Hepatocyte (in vitro differentiated cells): Measurements from ENCODE around the gene PIK3AP1. TPM values are rescaled to one million over a fixed set of nuclear protein-coding genes. Genes with fewer than 3 reads are reported as not detected.

ENCODE experiments used
- DNase-seq: peaks from one replicate; pipeline ENCODE4 v3.0.0-alpha.2; 2016; ENCODE audit warnings: low spot score
- H2AFZ ChIP-seq: fragments of 200-600 bp; sonication (generic); 2 replicates; pipeline ENCODE4 v1.6.0; 2016; ENCODE audit warnings: antibody characterized with exemption, mild to moderate bottlenecking
- H3K27ac ChIP-seq: fragments of 200-600 bp; sonication (generic); 2 replicates; pipeline ENCODE4 v1.5.1; 2016; ENCODE audit warnings: mild to moderate bottlenecking
- H3K27me3 ChIP-seq: fragments of 200-600 bp; sonication (generic); 2 replicates; pipeline ENCODE4 v1.6.1; 2016
- H3K36me3 ChIP-seq: fragments of 200-600 bp; sonication (generic); replicated peaks from 2 replicates; pipeline ENCODE4 v1.5.1; 2016; ENCODE audit warnings: low read depth; ENCODE audit not compliant: insufficient read depth
- H3K4me1 ChIP-seq: fragments of 200-600 bp; sonication (generic); 2 replicates; pipeline ENCODE4 v1.5.1; 2016; ENCODE audit warnings: mild to moderate bottlenecking, moderate library complexity; ENCODE audit not compliant: insufficient read depth
- H3K4me2 ChIP-seq: fragments of 200-600 bp; sonication (generic); 2 replicates; pipeline ENCODE4 v1.6.0; 2016
- H3K4me3 ChIP-seq: fragments of 200-600 bp; sonication (generic); 2 replicates; pipeline ENCODE4 v1.5.1; 2016; ENCODE audit warnings: mild to moderate bottlenecking
- H3K79me2 ChIP-seq: fragments of 200-600 bp; sonication (generic); 2 replicates; pipeline ENCODE4 v1.6.0; 2017; ENCODE audit warnings: mild to moderate bottlenecking
- H3K9me2 ChIP-seq: fragments of 200-600 bp; sonication (generic); replicated peaks from 2 replicates; pipeline ENCODE4 v1.6.0; 2017; ENCODE audit warnings: mild to moderate bottlenecking; ENCODE audit not compliant: insufficient read depth
- H3K9me3 ChIP-seq: fragments of 200-600 bp; sonication (generic); 2 replicates; pipeline ENCODE4 v1.5.1; 2016; ENCODE audit warnings: low read depth, mild to moderate bottlenecking
- H4K20me1 ChIP-seq: fragments of 200-600 bp; sonication (generic); 2 replicates; pipeline ENCODE4 v1.6.0; 2016; ENCODE audit warnings: mild to moderate bottlenecking; ENCODE audit not compliant: insufficient read depth, poor library complexity, severe bottlenecking
- CTCF ChIP-seq: fragments of 200-600 bp; sonication (generic); IDR thresholded peaks from 2 replicates; pipeline ENCODE4 v1.5.1; 2016; ENCODE audit warnings: antibody characterized with exemption, mild to moderate bottlenecking; ENCODE audit not compliant: poor library complexity
- EZH2 ChIP-seq: fragments of 200-600 bp; sonication (generic); IDR thresholded peaks from 2 replicates; pipeline ENCODE4 v1.6.1; 2016; ENCODE audit warnings: antibody characterized with exemption, mild to moderate bottlenecking, borderline replicate concordance
- EZH2phosphoT487 ChIP-seq: fragments of 200-600 bp; sonication (generic); IDR thresholded peaks from one replicate; pipeline ENCODE4 v1.6.1; 2018; ENCODE audit warnings: antibody characterized with exemption, mild to moderate bottlenecking, low read depth, moderate library complexity; ENCODE audit not compliant: unreplicated experiment, severe bottlenecking
- WGBS: methylation state at CpG from one replicate; pipeline ENCODE4 v1.1.6; 2016; ENCODE audit warnings: low lambda C conversion rate; ENCODE audit errors: missing lambda C conversion rate; 5-methylcytosine and 5-hydroxymethylcytosine counted together
- polyA plus RNA-seq: library from polyadenylated mRNA; unstranded; fragments of >200 nt; fragmentation: Nextera tagmentation; extraction: Ambion mirVana; gene quantifications from 2 replicates; pipeline ENCODE4 v1.2.1, GENCODE V29; 2016
- total RNA-seq: library from RNA; depleted of rRNA; stranded (reverse); fragments of >200 nt; gene quantifications from 2 replicates; pipeline ENCODE4 v1.2.3, GENCODE V29; 2014

The PIK3AP1 gene
- total and polyA plus RNA-seq, 2 experiments from 2014 or later = 2.5 to 8.4 TPM

- 67% methylated on average over 3 of the region's 3 CpGs for WGBS
- Histone ChIP-seq H3K27ac (peak overlapping the region; percentile 49), H3K79me2 (no peaks in the 10 kb centered on the region), H3K4me3 (no peak overlapping the region), H3K4me1 (no peaks in the 10 kb centered on the region), H3K9me2 (no peaks in the 10 kb centered on the region), H4K20me1 (no peaks in the 10 kb centered on the region), H3K27me3 (no peaks in the 10 kb centered on the region), H3K9me3 (no peaks in the 10 kb centered on the region), H3K36me3 (no peaks in the 10 kb centered on the region), H3K4me2 (no peak overlapping the region), H2AFZ (no peak overlapping the region)
- TF ChIP-seq CTCF (no peak), EZH2phosphoT487 (no peak), EZH2 (no peak)
- no peak for DNase-seq
Observed at GRCh38 chr10:96646751-96647166, 73.6 kb downstream of the PIK3AP1 start.

GRCh38 chr10:96646301-96646700 is 74.0 kb downstream of the PIK3AP1 start:
- Histone ChIP-seq H3K4me1 (no peaks in the 10 kb centered on the region), H3K27ac (peak overlapping the region; percentile 49), H3K9me3 (no peaks in the 10 kb centered on the region), H2AFZ (no peak overlapping the region), H4K20me1 (no peaks in the 10 kb centered on the region), H3K4me2 (no peak overlapping the region), H3K79me2 (no peaks in the 10 kb centered on the region), H3K27me3 (no peaks in the 10 kb centered on the region), H3K36me3 (no peaks in the 10 kb centered on the region), H3K9me2 (no peaks in the 10 kb centered on the region), H3K4me3 (no peak overlapping the region)
- 82% methylated on average over 4 of the region's 4 CpGs for WGBS
- DNase-seq = no peak
- no peak for TF ChIP-seq EZH2
- TF ChIP-seq CTCF = no peak
- TF ChIP-seq EZH2phosphoT487 = no peak

DNA sequence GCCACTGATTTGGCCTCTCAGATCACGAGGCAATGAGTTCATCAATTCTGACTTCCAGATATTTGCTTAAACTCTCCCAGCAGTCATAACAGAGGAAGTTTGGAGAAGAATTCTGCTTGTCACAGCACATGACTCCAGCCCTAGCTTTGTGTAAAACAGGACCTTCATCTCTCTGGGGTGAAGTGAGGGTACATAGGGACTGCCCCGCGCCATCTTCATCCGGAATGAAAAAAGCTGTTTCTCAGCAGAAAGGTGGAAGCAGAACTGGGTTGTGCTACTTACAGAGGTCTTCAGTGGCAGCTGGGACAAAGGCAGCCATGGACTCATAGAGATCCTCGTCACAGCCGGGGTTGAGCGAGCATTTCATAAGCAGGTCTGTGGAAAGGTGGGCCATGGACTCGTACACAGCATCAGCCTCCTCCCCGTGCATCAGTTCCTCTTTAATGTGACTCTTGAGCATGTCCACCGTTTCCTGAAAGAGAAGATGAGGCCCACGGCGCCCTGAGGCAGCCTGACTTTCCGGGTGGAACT is 75.1 kb downstream of the PIK3AP1 start:
- Histone ChIP-seq H3K4me2 (no peak overlapping the region), H2AFZ (no peak overlapping the region), H3K9me2 (no peaks in the 10 kb centered on the region), H3K9me3 (no peaks in the 10 kb centered on the region), H4K20me1 (no peaks in the 10 kb centered on the region), H3K79me2 (no peaks in the 10 kb centered on the region), H3K27ac (no peak overlapping the region), H3K27me3 (no peaks in the 10 kb centered on the region), H3K4me3 (no peak overlapping the region), H3K36me3 (no peaks in the 10 kb centered on the region), H3K4me1 (no peaks in the 10 kb centered on the region)
- DNase-seq = no peak
- TF ChIP-seq EZH2 = no peak
- TF ChIP-seq CTCF = no peak
- TF ChIP-seq EZH2phosphoT487 = no peak
- 96% methylated on average over 13 of the region's 13 CpGs for WGBS

DNA sequence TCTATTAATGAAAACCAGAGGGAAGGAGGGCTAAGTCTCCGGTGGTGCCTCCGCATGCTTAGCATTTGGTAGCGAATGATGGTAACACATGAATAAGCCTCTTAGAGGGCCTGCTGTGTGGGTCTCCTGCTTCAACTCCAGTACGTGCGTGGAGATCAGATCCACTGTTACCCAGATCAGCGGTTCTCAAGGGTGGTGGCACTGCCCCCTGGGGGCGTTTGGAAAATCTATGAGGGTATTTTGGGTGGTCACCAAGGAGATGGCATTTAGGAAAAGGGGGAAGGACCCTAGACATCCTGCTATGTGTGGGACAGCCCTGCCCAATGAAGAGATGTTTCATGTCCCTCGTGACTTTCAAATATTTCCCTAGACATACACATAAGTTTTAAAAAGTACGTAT is 76.4 kb downstream of the PIK3AP1 start:
- no peak for TF ChIP-seq EZH2phosphoT487
- no peak overlapping the region for H3K27ac ChIP-seq
- H3K4me1 ChIP-seq = no peaks in the 10 kb centered on the region
- no peaks in the 10 kb centered on the region for H3K9me2 ChIP-seq
- DNase-seq = no peak
- H2AFZ ChIP-seq = no peak overlapping the region
- H3K79me2 ChIP-seq = no peaks in the 10 kb centered on the region
- no peak overlapping the region for H3K4me2 ChIP-seq
- no peaks in the 10 kb centered on the region for H4K20me1 ChIP-seq
- H3K36me3 ChIP-seq = no peaks in the 10 kb centered on the region
- H3K4me3 ChIP-seq = no peak overlapping the region
- no peaks in the 10 kb centered on the region for H3K27me3 ChIP-seq
- no peaks in the 10 kb centered on the region for H3K9me3 ChIP-seq
- WGBS = 80% methylated on average over 9 of the region's 9 CpGs
